Medulla oblongata (tissue), 1 donor: ENCODE data around the gene STX18.
"Not testable (repeated sequence)": the region's sequence is repeated elsewhere in the genome, so short reads cannot be mapped to it uniquely, and the experiment has no call there.

ENCODE experiments used
- DNase-seq: peaks from one replicate; pipeline ENCODE4 v3.0.0-alpha.2; 2015; ENCODE audit errors: extremely low spot score

Gene STX18

DNA sequence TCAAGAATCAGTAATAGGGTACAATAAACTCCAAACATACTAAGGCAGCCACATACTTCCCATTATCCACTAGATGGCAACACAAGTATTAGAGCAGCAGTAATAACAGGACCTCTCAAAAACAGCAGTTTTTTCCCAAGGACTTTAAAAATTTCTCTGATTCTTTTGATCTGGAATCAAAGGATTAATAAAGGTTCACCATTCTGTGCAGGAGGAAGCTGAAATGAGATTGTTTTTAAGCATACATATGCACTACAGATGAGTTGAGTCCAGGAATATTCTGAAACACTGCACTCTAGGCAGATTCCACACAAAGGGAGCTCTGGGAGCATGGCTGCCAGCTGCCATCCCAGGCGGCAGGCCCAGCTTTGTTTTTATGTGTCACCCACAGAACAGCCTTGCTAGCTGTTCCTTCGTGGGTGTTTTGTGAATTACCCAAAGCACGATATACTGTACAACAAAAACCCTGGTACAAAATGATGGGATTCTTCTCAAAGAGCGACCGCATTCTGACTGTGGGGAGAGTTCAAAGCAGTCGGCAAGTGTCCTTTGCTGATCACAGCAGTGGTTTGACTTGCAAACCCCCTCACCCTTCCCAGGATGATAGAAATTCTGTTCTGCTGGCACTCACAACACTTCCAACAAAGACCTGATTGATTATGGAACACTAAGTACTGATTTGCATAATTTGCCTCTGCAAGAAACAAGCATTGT, 61.0 kb downstream of the STX18 start:
- DNase-seq: peak; percentile 90

DNA sequence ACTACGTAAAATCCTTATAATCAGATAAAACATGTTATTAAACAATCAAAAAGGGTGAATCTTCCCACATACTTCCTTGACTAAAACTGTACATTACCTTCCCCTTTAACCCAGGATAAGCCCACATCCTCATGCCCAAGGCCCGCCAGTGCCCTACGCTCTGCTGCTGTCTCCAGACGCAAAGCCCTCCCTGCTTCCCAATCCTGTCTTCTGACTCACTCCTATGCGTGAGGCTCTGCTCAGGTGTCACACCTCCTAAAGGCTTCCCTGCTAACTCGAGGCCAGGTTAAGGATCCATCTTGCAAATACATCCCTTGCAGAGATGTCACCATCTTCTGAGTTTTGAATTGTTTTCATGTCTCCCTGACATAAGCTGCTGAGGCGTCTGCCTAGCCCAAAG, 61.6 kb downstream of the STX18 start:
- DNase-seq: peak; percentile 35

DNA sequence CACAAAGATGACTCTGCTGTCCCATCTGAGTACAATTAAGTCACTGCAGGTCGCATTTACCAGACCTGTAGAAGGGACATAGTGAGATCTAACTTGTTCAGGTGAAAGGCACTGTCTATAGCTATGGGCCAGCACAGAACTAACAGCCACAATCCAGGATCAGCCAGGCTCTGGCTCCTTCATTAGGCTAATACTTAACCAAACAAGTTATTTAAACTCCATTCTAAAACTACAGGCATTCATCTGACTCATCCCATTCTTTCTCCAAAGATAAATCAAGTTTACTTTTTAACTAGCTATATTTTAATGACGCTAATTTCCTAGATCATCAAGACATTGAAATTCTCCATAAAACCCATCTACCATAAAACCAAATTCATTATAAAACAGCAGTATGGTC, 62.5 kb downstream of the STX18 start:
- no peak for DNase-seq

DNA sequence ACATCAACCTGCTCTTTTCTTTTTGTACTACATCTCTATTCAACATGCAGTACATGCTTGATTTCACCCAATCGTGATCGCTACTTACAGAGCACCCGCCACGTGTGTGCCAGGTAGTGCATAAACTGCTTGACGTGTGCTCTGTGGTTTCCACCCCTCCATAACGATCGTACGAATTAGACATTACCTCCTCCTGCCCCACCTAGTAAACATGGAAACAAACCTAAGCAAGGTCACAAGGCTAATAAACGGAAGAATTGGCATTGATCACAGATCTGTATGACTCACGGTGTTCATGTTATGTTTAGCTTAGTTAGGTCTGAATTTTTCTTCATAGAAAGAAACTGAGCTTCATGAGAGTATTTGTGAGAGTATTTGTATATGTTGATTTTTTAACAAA, 64.1 kb downstream of the STX18 start:
- DNase-seq: no peak

DNA sequence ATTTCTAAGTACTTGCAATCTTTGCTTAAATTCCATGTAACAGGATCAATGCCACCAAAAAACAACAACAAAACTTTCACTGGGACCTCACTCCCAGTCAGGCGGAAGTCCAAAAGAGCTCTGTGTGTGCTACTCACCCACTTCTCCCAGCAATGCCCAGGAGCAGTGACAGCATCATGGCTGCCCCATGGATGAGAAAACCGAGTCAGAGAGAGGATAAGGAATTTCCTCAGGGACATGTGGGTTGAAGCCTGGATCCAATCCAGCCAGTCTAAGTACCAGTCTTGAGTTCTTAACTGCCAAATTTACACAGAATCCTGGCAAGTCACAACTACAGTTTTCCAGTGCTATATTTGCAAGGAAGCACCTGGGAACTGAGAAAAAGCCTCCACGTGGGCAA, 64.5 kb downstream of the STX18 start:
- DNase-seq: no peak

DNA sequence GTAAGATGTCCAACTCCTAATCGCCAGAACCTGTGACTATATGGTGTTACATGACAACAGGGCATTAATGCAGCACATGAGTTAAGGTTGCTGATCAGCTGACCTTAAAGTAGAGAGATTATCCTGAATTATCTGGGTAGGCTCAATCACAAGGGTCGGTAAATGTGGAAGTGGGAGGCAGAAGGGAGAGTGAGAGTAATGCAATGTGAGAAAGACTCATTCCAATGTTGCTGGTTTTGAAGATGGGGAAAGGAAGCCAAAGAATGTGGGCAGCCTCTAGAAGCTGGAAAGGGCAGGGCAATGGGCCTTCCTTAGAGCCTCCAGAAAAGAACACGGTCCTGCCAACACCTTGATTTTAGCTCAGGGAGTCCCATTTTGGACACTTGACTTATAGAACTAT, 67.4 kb downstream of the STX18 start:
- no peak for DNase-seq

DNA sequence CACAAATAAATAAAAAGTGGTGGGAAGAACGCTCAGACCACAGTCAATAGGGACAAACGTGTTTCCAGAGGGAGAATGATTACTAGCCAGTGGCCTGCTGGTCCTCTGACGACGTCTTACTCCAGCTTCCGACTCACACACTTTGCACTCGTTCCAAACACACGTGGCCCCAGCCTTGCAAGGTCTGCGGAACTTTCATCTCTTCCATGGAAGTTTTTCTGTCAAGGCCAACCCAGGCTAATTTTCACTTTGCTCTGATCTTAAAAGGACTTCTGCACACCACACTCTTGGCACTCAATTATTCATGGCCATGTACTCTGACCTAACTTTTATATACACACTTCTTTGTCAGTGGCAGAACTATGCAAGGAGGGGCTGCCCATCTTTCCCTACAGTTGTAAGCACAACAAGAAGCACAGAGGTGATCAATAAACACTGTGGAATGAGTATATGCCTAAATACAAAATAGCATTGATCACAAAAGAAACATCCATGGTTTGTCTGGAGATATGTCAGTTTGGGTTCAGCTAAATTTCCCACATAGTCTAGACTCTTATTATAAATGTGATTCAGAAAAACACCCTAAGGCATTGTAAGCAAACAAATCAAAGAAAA, 69.4 kb downstream of the STX18 start:
- no peak for DNase-seq

DNA sequence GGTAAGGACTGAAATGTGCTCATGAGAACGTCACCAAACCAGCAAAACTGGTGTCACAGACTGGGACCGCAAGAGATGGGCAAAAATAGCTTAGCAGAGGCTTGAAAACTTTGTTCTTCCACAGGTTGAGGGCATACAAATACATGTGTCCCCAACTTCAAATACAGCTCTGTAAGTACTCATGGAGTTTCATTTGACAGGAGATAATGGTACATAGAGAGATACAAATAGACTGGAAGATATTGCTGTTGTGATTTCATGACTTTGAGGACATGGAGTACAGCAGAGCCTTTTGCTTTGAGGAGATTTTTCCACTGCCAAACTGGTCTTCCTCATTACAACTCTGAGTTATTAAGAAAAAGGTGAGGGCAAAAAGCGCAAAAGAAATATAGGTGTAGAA, 70.7 kb downstream of the STX18 start:
- DNase-seq: no peak

DNA sequence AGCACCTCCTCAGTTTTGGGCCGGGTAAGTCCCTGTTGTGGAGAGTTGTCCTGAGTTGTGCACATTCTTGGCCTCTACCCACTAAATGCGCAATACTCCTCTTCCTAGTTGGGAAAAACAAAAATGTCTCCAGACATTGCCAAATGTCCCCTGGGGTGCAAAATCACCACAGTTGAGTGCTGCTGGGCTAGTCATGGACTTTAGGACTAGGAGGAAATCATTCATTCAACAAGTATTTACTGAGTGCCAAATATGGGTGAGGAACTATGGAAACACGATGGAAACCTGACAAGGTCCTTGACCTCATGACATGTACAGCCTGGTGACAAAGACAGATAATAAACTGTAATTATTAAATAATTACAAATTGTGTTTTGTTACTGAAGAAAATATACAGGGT, 71.6 kb downstream of the STX18 start:
- no peak for DNase-seq

DNA sequence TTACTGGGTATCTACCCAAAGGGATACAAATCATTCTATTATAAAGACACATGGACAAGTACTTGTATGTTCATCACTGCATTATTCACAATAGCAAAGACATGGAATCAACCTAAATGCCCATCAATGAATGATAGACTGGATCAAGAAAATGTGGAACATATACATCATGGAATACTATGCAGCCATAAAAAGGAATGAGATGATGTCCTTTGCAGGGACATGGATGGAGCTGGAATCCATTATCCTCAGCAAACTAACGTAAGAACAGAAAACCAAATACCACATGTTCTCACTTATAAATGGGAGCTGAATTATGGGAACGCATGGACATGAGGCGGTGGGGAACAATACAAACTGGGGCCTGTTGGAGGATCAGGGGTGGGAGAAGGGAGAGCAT, 76.6 kb downstream of the STX18 start:
- DNase-seq: not testable (repeated sequence)

DNA sequence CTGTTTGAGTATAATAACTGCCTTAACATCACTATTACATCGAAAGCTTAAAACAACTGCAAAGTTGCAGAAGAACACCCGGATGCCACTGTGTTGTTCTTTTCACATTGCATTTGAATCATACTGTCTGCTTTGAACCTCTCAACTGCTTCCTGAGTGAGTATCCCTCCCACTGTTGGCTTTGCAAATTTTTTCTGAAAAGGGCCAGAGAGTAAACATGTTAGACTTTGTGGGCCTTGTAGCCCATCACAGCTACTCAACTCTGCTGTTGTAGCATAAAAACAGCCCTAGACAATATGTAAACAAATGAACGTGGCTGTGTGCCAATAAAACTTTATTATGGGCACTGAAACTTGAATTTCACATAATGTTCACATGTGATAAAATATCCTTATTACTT, 78.9 kb downstream of the STX18 start:
- DNase-seq: no peak

DNA sequence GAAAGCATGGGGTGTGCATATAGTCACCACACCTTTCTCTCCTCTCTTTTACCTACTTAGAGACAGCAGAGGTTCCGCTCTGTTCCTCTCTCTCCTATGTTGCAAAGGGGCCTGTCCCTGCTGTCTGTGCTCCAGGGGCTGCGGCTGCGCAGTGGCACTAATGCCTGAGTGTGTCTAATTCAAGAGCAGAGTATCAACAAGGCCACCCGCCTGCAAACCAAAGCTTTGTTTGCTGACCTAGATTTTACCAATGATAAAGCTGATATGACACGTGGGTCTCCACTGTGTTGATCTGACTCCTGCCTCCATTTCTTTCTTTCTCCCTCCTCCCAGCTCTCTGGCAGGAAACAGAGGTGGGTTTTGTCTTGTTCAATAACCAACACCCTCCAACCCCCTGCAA, 80.0 kb downstream of the STX18 start:
- DNase-seq: no peak

DNA sequence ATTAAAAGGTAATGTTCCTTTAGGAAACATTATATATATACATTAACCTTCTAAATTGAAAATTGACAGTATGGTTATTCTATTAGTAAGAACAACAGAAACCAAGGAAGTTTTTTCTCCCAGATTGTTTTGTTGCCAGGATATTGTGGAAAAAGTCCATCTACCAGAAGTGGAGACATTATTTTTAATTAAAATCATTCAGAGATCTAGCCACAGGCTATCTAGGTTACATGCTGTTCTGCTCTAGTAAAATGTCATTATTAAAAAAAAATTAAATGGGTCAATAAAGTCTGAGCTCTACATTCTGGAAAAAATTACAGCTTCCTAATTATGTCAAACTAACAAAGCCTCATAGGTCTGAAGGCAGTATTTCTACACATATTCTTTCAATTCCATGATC, 80.7 kb downstream of the STX18 start:
- no peak for DNase-seq

DNA sequence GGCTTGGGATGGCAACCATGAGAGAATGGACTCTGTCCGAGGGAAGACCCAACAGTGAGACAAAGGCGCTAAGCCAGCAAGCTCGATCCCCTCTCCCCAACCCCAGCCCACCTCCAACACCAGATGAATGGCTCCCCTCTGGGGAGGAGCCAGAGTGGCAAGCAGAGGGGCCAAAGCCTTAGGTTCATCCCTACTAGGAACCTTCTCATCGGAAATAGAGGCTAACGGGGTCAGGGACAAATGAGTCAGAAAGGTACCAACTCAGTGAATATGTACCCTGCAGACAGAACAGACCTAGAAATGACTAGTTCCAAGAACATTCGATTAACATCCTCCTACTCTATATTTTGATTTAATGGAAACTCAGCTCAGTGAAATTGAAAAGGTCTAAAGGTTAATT, 81.1 kb downstream of the STX18 start:
- DNase-seq: no peak

DNA sequence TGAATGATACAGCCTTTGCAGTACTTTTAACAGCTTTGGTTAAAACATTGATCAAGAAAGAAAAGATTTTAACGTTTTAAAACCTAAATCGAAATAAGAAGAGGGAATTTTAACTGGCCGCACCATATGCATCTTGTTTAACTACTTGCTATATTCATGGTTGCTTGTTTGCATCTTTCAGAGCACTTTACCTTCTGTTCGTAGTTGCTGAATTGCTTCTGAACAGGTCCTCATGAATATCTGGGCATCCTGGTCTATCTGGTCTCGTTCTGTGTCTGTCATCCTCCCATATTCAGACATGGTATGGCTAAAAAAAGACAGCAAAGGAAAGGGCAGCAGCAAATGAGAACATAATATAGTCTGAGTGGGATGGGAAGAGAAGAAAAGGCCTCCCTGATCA, 82.7 kb downstream of the STX18 start:
- DNase-seq: no peak

DNA sequence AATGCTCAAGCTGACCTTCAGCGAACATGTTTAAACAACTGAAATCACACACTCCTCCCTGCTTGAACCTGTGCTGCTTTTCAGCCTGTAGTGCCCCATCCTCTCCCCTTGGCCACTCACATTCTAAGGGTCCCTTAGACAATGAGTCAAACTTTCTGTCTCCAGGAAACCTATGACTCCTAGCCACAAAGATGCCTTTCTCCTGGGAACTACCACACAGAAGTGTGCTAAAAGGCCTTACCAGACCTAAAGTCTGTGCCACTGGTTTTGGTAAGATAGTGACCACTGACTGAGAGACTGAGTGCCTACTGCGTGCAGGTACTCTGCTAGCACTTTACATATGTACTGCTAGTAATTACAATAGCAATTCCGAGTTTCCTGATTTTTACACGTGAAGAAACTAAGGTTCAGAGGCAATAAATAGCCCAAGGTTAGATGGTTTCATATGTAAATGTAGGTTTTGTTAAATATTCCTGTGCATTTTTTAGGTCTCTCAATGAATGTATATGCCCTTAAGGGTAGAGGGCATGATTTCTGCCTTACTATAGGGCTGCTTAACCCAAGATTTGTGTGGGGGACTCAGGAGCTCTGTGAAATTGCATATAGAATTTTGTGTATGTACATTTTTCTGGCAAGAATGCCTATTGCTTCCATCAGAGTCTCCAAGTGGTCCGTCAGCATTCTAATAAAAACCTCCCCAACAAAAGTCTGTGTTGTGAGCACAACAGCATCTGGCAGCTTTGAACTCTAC, 83.9 kb downstream of the STX18 start:
- DNase-seq: no peak

DNA sequence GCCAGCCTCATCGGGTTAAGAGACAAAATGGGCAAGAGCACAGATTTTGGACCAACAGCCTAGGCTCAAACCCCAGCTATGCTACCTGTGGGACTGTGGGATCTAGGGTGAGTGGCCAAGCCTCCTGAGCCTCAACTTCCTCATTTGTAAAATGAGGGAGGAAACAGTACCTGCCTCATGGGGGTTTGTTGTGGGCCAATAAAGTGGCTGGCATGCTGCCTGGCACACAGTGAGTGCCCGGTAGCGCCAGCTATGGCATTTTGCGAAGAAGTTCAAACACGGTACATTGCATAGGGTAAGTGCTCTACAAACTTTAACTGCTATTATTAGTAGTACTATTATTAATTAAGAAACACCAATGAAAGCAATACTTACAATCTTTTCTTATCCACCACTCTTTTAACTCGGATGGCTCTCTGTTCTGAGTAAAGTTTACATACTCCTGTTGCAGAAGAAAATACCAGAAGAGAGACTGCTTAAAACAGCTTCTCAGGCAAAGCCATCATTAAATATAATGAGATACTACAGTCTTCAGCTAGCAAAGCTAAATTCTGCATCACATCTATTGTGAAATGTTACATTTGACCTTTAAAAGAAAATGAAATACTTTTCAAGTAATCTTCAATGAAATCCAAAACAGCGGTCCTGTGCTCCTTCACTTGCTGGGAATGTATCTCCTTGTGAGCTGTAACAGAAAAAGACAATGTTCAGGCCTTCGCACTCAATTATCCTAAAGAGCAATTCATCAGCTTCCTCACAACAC, 84.9 kb downstream of the STX18 start:
- DNase-seq: no peak

DNA sequence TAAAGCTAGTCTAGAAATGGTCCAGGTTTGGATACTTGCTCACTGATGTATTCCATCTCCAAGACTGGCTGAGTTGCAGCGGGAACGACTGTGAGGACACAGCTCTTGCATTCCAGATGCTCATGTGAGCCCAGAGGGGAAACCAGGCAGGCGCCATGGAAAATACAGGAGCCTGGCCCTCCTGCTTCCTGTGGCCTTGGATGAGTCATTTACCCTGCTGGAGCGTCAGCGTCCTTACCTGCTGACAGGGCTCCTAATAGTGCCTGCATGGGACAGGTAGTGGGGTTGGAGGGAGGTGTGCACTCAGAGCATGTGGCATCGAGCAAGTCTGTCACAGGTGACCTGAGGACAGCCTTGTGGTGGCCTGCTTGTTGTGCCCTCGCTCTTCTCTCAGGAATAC, 85.5 kb downstream of the STX18 start:
- DNase-seq: no peak

DNA sequence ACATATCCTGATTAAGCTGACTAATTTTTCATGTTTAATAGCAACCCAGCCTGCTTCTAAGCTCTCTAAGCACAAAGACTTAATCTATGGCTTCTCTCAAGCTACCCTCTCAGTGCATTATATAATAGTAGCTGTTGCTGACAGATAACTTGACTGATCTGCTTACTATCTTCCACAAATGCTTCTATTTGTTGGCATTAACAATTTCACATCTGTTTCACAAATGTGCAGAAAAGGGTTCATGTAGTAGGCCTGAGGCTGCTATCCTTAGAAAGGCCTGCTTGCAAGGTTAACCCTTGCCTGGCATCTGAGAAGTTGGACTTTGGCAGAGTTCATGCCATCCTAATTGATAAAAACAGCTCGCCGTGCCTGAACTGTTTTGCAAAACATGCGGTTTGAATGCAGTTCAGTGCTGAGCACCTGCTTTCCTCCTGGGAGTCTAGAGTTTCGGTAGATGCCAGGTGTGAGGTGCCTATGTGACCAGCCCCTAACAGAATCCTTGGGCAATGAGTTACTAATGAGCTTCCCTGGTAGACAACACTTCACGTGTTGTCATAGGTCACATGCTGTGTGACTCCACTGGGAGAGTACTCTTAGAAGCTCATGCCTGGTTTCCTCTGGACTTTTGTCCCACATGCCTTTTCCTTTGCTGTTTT, 86.5 kb downstream of the STX18 start:
- no peak for DNase-seq

DNA sequence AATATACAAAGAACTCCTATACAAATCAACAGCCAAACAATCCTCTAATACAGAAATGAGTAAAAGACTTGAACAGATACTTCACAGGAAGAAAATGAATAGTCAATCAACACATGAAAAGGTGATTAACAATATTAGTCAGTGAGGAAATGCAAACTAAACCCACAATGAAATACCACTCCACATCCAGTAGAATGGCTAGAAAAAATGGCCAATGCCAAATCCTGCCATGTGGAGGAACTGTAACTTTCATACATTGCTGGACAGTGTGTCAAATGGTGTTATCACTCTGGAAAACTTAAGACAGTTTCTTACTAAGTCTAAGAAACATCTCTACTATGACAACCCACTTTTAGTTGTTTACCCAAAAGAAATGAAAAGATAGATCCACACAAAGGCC, 95.4 kb downstream of the STX18 start:
- no peak for DNase-seq

DNA sequence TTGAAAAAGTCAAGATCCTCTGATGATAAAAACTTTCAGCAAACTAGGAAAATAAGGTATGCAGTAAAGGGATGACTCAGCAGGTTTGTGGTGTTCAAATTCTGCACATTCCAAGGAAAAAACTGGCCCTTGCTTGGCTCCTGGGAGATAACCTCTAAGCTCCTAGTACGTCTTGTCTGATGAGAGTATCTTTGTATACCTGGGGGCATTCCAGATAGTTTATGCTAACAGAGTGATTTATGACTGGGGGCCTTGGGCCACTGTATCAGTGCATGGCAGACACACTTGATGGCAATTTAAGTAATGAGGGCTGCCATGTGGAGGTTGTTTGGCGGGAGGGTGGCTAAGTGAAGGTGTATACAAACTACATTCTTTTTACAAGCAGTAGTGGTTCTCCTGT, 98.0 kb downstream of the STX18 start:
- DNase-seq: no peak
